GOT3 (cell line): ENCODE data around the gene KCNA5.

ENCODE experiments used
- DNase-seq: peaks from one replicate; lab custom pipeline; 2025; ENCODE audit warnings: mixed read lengths; lab: John Stamatoyannopoulos, UW

KCNA5 gene

DNA sequence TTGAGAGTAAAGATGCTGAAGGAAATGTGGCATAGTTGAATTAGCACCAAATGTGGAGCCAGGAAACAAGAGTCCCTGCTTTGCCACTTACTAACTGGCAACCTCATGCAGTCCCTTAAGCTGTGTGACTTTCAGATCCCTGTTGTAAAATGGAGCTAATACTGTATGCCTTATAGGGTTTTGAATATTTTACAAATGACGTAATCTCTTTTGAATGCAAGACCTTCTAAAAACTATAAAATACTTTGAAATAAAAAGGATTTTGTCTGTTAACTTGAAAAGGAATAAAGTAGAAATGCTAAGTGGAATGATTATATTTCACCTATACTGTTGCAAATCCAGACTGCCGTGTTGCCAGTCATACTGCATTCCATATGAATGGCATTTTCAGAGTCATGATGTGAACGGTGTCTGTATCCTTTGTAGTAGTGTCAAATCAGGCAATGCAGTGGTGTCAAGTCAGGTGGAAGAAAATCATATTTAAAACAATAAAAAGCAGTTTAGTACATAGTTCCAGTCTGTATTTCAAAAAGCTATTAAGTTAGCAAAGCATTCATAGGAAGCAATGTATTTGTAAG lies 21.3 kb downstream of the KCNA5 start:
- DNase-seq: no peak

- no peak for DNase-seq
Observed at GRCh38 chr12:5066251-5066650, 22.6 kb downstream of the KCNA5 start.

DNA sequence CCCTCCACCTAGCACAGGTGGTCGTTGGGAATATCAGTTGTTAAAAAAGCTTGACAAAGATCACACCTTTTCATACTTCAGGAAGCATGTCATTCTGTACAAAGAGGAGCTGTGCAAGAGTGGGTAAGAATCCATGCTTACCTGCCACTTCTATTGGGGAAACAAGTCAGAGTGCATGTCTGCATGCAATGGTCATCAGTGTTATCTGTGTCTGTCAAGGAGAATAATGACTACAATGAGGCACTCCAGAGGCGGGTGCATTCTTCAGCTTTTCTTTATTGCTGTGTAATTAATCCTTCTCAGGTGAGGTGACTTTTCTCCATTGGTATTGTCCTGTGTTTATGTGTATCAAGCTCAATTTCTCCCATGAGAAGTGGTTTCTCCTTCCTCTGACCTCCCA lies 24.4 kb downstream of the KCNA5 start:
- DNase-seq: no peak

GRCh38 chr12:5068619-5069018 lies 24.9 kb downstream of the KCNA5 start:
- no peak for DNase-seq

DNA sequence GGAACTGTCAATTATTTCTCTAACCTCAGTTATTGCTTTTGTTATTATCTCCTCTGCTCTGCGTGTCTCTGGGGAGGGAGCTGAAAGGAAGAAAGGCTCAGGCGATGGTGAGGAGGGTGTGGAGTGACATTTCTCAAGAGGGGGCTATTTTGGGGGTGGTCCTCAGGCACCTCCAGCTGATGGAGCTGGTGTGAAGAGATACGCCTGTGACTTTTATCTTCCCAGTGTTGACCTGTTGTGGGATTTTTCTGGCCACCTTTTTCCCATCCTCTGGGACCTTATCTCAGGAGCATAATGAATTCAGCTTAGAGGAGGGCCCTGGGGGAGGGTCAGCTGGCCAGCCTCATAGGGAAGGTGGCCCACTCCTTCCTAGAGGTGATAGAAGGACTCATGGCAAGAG lies 26.4 kb downstream of the KCNA5 start:
- no peak for DNase-seq

GRCh38 chr12:5071496-5071895 lies 27.8 kb downstream of the KCNA5 start:
- DNase-seq: no peak

DNA sequence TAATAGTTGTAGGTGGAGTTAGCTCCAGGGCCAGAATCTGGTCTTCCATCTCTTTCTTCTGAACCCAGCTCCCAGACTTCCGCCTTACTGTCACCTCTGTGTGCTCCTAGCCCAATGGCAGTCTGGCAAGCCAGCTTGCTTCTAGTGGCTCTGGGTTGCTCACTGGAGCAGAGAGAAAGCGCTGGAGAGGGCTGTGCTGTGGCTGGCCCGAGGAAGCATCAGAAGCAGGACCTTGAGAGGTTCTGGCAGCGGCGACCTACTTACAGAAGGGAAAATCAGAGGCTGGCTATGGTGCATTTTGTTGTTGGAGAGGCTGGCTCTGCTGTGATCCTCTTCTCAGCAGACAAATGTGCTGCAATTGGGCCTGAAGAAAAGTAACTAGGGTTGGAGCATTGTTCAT lies 28.6 kb downstream of the KCNA5 start:
- no peak for DNase-seq

DNA sequence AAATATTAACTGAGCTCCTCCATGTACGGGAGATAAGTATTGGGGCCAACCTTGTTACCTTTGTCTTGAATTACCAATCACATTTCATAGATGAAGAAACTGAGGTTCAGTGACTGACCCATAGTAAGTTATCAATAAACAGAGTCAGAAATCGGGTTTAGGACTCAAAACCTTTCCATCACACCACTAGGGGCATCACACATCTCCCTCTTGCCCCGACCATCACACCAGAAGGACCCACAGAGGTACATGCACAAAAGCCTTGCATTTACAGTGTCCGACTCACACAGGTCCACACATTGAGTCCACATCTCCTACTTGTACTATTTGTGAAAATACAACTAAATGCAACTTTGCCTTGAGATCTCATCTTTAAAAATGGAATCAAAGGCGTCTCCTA lies 29.4 kb downstream of the KCNA5 start:
- DNase-seq: no peak

- no peak for DNase-seq
Observed at GRCh38 chr12:5073853-5074252, 30.2 kb downstream of the KCNA5 start.

- DNase-seq: no peak
Observed at GRCh38 chr12:5076761-5077160, 33.1 kb downstream of the KCNA5 start.

GRCh38 chr12:5078423-5078822 lies 34.7 kb downstream of the KCNA5 start:
- no peak for DNase-seq

- no peak for DNase-seq
Observed at GRCh38 chr12:5081016-5081415, 37.3 kb downstream of the KCNA5 start.

GRCh38 chr12:5083955-5084849 lies 40.5 kb downstream of the KCNA5 start:
- DNase-seq: no peak

DNA sequence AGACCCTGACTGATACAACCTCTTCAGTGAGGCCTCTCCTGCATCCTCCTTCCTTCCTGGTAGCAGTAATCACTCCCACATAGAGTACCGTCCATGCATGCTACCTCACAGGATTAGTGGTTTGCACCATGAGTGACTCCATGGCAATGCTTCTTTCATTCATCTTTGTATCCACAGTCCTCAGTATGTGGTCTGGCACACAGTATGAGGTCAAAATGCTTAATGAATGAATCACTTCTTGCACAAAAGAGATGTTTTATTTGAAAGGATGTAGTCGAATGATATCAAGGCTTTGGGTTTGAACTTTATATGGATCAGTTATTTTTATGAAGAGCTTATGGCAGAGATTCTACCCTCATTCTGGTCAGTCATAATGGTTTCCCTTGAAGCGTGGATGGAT lies 42.2 kb downstream of the KCNA5 start:
- no peak for DNase-seq

DNA sequence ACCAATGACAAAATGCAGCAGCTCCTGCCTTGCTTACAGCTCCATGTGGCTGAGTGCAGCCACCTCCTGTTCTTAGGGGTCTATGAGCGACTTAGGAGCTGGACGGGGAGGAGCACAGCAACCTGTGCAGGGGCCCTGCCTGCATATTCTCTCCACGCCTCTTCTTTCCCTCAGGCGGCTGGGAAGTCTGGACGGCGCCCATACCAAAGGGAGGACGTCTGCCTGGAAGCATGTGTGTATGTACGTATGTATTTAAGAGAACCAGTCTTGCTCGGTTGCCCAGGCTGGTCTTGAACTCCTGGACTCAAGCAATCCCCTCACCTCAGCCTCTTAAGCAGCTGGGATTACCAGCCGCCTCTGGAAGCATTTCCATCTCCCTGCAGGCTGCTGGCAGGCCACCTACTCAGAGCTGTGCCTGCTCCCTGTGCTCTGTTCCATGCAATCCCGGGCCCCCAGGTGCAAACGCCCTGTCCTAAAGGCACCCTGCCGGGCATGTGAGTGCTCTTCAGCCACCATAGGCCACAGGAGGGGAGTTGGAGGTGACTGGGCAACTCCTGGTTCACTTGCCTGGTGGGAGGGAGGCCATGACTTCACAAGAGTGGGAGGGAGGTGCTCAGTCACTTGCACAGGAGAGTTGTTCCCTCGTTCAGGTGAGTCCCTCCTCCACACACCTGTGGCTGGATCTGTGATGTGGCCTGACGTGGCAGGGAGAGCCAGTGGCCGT lies 44.3 kb downstream of the KCNA5 start:
- DNase-seq: no peak

- DNase-seq: peak; percentile 48
Observed at GRCh38 chr12:5088586-5089264, 45.0 kb downstream of the KCNA5 start.

- DNase-seq: no peak
Observed at GRCh38 chr12:5094551-5094950, 50.9 kb downstream of the KCNA5 start.

DNA sequence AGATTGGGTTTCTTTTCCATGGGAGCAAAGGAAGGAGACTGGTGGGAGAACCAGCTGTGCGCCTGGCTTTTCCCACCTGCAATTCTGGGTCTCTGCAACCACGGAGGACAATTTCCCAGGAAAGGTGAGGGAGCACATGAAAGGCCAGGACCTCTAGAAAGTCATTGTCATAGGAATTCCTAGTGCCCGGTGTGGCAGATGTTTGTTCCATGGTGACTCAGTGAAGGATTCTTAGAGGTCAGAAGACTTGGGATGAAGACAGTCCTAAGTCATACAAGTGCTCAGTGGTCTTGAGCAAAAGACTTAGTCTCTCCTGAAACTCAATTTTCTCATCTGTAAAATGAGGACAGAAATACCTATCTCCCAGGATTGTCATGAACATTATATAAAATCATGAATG lies 51.3 kb downstream of the KCNA5 start:
- no peak for DNase-seq
